Inferior parietal cortex (tissue), 1 donor: ENCODE measurements around the gene ABL1.

Experiments
- DNase-seq: peaks from one replicate; pipeline ENCODE4 v3.0.0-alpha.2; 2016; ENCODE audit errors: extremely low spot score

ABL1 gene

DNA sequence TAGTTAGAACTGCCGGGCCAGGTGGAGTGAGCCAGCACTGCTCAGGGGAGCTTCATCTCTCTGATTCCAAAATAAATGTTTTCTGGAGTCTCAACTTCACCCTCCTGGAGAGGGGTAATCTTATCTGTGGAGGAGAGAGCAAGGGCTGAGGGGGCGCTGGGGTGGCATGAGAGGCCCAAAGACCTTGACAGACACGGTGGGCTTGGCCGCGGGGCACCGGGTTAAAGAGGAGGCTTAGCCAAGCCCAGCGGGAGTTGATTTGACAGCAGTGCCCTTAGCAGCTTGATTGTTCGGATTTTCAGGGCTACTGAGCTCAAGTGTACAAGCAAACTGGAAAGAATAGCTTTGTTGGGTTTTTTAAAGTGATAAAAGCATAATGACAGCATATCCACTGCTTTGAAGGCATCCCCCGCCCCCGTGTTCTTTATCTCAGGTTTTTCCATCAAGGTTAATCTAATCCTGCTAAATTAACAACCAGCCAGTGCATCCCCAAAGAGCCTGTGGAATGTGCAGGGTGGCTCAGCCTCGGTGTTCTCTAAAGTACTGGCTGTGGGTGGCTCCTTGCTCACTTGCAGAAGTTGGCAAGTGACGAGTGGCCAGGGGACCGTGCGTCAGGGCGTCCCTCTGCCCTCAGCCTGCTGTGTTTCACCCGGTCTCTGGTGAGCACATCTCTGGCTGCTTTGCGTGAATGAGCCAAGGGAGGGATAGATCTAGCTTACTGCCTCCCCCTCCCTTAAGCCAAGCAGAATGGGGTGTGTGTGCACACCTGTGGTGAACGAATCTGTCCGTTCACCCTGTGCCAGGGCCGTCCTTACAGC, 56.0 kb downstream of the ABL1 start:
- DNase-seq = no peak

DNA sequence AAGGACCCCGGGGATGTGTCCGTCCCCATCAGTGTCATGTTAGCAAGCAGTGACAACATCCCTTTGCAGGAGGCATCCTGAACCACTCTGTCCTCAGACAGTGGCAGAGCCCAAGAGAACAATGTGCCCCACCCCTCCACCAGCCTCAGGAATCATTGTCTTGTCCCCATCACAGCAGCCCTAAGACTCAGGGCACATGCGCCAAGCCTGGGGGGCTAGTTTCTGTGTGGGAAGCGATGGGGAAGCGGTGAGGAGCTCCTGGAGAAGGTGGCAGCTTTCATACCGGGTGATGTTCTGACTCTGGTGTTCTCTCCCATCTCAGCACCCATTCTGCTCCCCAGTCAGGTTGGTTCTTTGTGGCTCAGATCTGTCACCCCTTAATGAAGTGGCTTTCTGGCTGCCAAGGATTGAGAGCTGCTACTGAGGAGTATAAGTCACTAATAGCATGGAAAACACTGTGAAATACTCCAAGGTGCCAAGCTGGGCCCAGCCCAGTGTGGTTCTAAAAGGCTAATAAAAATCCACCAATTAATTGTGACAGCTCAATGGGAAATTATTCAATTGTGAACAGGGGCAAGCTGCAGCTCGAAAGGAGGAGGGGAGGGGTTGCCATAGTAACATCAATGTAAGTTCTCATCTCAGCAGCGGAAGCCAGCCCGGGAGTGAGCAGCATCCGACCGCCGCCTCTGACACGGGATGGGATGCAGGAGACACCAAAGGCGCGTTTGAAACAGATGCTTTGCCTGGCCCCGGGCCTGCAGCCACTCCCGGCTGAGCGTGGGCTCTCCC, 56.8 kb downstream of the ABL1 start:
- DNase-seq = no peak

GRCh38 chr9:130892477-130893304, 57.6 kb downstream of the ABL1 start:
- no peak for DNase-seq

GRCh38 chr9:130893341-130894101, 58.5 kb downstream of the ABL1 start:
- DNase-seq = no peak

DNA sequence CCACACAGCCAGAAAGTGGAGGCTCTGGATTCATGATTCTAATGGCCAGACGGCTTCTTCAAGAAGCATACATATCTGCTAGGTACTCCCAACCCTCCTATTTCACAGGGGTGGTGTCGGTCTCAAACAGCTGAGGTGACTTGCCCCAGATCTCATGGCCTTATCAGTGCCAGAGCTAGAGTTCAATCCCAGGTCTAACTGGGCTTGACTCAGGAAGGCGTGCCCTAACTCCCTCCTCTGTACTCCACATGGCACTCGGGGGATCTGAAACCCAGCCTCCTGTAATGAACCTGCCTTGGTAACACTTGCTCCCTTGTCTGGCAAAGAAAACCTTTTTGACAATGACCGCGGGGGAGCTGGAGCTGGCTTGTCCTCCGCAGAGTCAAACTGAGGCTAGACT, 59.5 kb downstream of the ABL1 start:
- DNase-seq = no peak

- no peak for DNase-seq
These were observed 60.0 kb downstream of the ABL1 start for GRCh38 chr9:130895038-130895437.

DNA sequence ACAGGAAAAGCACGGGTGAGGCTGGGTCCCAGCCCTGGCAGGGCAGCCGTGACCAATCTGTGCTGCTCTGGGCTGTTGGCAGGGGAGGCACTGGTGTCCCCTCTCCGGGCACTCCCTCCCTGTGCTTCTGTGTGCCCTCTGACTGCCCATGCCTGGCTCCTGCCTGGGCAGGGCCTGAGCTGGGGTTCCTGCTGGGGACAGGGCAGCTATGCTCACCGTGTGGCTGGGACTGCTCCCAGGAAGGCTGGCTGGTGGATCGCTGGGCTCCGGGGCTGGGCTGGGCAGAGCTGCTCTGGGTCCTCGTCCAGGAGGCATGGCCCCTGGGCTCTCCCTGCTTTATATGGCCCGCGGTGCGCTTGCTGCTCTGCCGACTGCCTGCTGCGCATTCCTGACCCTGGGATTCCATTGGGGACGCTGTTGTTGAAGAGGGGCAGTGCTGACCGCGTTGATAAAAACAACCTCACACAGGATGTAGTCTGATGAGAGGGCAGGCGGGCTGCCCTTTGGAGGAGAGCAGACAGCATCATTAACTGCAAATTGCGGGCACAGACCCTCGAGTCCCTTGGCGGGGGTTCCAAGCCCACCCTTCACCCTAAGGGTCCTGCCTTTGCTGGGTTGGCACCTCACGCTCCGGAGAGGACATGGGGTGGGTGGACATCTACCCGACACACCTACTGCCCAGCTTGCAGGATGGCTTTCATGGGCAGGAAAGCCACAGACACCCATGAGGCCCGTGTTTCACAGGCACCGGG, 60.6 kb downstream of the ABL1 start:
- DNase-seq = no peak

DNA sequence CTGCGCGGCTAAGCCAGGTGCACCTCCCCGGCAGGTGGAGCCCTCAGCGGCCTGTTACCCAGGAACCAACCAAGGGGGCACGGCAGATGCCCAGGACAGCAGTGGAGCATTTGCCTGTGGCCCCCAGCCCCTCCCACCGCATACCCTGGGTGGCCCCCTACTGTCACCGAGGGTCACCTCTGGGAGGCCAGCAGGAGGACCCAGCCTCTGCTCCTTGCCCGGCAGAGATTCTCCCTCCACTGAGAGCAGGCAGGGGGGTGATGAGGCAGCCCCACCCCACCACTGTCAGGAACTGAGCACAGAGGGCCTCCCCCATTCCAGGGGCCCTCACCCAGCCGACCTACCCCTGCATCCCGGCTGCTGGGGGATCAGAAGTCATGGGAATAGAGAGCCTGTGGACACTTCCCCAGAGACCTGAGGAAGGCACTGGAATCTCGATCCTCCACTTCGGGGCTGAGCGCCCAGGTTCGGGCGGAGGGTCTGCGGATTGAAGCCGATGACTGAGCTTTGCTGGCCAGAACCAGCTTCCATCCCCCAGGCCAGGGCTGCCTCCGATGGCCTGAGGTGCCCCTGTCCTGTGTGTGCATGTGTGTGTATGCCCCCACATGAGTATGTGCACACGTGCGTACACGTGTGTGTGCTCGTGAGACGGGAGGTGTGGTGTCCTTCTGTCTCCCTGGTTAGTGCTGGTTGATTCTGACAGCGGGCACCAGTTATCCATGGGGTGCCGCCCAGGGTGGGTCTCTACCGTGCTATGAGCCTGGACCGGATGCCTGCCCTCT, 61.4 kb downstream of the ABL1 start, which contains the start of gene QRFP:
TSS of gene QRFP (minus strand) at position 580 of the 782 bp plus-strand sequence. CDS start 2,974 bp downstream, outside the sequence.
- DNase-seq = no peak

DNA sequence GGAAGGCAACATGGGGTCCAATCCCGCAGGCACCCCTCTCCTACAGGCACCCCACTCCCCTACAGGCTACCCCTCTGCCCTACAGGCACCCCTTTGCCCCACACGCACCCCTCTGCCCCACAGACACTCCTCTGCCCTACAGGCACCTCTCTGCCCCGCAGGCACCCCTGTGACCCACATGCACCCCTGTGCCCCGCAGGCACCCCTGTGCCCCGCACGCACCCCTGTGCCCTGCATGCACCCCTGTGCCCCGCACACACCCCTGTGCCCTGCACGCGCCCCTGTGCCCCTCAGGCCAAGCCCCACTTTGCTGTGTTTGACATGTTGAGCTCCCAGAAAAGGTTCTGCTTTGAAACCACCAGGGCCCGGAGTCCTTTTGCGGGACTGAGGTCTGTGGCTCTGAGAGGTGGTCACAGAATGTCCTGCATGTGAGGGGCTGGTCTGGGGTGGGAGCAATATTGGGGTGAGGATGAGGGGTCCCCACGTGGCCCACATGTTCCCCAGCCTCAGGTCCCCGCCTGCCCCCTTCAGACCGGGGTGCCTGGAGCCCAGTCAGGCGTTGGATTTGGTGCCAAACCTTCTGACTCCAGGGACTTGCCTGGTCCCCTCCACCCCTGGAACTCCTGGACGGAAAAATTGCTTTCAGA, 62.2 kb downstream of the ABL1 start:
- no peak for DNase-seq

- DNase-seq = no peak
These were observed 62.9 kb downstream of the ABL1 start for GRCh38 chr9:130897848-130898551.

- no peak for DNase-seq
These were observed 63.4 kb downstream of the ABL1 start for GRCh38 chr9:130898552-130898852.

DNA sequence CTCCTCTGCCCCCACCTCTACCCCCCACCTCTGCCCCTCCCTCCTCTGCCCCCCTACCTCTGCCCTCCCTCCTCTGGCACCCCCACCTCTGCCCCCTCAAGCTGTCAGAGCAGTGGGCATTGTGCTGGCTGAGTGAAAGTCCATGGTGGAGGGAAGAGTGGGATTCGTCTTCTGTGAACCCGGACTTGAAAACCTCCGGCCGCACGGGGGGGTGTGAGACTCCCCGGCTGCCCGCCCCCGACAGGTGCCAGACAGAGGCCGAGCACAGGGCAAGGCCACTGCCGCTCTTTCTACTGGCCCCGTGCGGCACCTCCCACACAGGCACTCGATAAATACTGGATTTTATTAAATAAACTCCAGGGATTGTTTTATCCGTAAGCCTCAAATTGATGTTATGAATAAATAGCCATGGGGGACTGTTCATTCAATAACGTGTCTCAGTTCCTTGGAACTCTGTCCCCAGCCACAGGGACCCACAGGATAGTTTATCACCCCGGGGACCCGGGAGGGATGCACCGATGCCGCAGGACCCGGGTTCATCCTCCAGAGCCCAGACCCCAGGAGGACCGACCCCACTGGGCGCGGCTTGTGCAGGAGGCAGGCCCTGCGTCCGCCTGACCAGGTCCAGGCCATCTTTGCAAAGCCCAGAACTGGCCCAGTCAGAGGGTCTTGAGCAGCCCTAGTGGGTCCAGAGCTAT, 64.1 kb downstream of the ABL1 start:
- no peak for DNase-seq

GRCh38 chr9:130900701-130901497, 65.8 kb downstream of the ABL1 start:
- no peak for DNase-seq

DNA sequence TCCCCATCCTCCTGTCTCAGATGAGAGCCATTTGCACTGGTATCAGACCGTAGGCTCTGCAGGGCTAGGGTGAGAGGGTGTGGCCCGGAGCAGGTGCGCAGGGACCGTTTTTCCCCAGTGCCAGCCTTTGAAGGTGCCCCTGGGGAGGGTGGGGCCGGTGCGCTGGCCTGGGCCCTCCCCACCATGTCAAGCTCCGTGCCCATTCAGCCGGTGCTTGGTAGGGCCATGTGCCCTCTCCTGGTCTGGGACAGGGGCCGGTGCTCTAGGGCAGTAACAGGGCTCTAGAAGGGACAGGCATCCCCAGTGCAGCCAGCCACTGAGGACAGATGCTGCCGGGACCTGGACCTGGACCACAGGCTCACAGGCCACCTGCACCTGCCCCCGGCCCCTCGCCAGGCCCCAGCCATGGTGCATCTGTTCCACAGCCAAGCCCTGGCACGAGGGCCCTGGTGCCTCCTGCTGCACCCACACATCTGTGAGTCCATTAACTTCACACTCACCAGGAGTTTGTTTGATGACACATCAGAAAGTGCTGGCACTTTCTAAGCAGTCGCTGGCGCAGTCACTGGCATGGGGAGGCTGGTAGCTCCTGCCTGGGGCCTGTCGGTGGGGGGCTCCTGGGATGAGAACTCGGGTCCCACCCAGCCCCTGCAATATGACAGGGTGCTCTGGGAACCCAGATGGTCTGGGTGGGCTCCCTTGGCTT, 66.6 kb downstream of the ABL1 start:
- DNase-seq = no peak

DNA sequence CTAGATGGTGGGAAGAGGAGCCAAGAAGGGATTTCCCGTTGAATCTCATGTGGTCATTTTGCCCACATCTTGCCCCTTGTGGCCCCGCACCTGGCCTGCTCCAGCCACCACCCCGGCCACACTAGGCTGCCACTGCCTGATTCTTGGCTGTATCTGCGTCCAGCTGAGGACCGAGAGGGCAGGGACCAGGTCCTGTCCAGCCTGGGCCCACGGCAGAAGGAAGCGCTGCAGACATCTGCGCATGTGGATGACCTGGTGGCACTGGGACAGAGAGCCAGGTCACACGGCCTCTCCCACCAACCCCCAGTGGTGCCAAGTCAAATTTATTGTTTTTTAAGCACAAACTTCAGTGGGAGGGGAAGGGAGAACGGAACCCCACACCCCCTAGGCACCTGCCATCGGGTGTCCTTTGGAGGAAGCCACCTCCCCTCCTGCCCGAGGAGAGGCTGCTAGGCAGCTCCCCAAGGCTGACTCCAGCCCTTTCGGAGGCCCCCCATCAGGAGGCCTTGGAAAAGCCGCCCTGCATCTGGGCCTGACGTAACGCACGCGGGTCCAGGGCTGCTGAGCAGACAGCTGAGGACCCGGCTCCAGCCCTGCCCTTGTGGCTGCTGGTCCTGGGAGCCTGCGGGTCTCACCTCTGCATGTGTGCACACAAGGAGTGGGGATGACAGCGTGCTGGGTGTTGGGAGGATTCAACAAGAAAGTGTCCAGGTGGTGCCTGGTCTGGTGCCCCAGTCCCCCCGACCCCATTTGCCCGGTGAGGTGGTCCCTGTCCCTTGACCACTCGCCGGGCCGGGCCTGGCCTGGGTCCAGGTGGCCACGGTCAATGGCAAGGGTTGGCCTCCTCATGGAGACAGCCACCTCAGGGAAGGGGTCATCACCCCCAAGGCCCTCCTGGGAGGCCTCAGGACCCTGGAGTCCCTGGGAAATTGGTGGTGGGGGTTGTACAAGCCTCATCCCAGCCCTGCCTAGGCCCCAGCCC, 67.4 kb downstream of the ABL1 start:
- no peak for DNase-seq
